Stimulated activated CD4-positive, alpha-beta T cell treated with anti-CD3 and anti-CD28 coated beads, Interleukin-4, amount 100 ng/mL, for 48 hours (primary cell): Measurements from ENCODE around the gene HID1.

ENCODE experiments used
- DNase-seq, 2 donors: peaks; one replicate each; pipeline ENCODE4 v3.0.0-alpha.2; 2020; ENCODE audit warnings: low read depth in 2 of 2

Gene HID1

DNA sequence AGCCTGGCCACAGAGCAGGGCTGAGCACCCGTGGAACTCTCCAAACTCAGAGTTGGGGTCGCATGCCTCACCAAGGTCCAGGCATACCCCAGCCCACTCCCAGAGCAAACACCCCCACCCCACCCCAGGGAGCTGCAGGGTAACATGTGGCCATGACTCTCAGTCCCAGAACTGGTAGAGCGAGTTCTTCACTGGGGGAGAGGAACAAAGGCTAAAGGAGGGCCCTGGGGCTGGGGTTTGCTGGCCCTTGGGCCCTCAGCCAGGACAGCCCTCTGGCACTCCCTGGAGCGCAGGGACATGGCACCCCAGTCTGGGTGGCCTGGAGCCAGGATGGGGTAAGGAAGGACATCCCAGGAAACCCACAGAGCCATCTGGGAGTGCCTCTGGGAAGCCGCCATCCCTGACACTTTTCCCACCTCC, 4.2 kb downstream of the HID1 start:
- no peak for DNase-seq

DNA sequence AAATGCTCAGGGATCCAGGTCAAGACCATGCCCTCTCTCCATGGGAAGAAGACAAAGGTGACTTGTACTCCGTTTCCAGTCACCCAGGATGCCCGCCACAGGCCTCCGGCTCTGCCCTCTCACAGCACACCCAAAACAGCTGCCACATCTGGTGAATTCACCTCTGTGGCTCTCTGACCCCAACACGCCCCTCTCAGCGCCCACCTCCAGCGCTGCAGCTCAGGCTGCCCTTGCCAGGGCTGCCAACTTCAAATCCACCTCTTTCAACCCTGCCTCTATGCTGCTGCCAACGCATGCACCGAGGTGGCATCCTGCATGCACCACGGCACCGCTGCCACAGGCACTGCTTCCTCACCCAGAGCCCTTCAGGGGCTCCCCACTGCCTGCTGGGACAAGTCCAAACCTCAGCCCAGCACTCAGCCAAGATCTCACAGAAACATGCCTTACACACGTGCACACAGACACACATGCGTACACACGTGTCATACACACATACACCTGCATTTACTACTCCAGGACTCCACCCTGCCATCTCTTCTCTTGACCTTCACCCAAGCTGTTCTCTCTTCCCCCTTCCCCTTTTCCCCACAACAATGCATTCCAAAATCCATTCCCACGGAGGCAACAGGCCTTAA, 7.5 kb downstream of the HID1 start:
- DNase-seq: no peak

GRCh38 chr17:74964246-74964761, 8.3 kb downstream of the HID1 start:
- DNase-seq: no peak

DNA sequence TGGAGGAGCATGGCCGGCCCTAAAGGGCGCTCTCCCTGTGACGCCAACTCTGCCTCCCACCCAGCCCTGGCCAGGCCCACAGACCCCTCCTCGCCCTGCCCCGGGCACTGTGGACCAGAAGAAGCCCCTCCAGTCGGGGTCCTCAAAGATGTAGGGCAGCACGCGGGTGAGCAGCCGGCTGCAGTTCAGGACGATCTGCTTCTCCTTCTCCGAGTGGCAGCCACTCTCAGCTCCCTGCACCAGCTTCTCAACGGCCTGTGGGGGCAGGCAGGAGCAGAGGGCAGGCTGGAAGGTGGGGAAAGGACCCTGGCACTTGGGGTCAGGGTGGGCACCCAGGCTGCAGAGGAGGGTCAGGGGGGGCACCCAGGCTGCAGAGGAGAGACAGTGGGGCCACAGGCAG, 8.9 kb downstream of the HID1 start:
- DNase-seq: no peak

DNA sequence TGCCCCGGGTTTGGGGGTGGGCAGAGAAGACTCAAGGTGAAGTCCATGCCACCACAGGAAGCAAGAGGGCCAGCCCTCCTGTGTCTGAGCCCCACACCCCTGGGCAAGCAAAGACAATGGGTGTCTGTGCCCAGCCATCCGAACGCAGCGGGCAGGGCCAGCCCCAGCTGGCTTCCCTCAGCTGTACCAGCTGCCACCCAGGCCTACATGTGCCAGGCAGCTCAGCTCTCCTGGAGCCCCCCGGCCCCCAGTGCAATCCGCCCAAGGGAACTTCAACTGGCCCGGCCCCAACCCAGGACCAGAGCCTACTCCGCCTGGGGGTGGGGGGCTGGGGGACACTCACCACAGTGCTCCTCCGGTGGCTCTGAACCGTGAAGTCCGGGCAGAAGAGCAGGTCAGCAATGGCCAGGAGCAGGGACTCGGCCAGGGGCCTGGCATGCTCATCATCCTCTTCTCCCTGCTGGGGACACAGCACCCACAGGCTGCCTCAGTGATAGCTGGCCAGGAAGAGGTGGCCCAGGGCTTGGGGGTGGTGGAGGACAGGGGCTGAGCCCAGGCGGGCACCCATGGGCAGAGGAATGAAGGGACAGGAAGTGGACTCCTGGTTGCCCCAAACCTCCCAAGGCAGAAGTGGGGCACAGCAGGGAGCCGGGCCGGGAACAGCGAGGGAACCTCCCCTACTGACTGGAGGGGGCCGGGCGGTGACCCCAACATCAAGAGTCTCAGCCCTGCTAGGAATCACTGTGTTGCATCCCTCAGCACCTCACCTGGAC, 9.8 kb downstream of the HID1 start:
- no peak for DNase-seq

GRCh38 chr17:74961657-74962350, 10.8 kb downstream of the HID1 start:
- peak; percentile 79 to 90 for DNase-seq

- peak; percentile 46 to 52 for DNase-seq
Observed at GRCh38 chr17:74960570-74961342, 11.8 kb downstream of the HID1 start.

DNA sequence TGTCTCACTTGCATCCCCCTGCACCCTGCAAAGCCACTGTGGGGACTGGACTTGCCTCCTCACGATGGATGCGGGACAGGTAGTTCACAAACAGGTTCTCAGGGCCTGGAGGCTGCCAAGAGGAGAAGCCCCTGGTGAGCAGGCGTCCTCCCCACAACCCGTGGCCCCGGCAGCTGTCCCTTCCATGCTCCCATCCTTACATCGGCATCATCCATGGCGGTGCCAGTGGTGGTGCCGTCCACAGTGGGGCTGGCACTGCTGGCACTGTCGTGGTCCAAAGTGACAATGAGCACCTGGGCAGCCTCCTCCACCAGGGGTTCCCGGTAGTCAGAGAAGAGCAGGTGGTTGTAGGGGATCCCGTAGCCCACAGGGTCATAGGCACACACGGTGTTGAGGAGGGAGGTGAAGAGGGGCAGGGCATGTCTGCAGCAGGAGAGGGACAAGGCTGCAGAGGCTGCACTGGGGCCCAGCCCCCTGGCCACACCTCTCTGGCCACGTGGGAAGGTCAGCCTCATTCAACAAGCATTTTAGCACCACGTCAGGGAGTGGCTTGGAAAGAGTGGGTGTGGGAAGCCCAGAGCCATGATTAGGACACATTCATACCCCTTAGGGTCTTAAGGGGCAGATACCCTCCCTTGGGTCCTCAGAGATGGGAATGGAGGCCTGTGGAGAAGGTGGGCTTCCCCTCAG, 12.6 kb downstream of the HID1 start:
- no peak for DNase-seq

DNA sequence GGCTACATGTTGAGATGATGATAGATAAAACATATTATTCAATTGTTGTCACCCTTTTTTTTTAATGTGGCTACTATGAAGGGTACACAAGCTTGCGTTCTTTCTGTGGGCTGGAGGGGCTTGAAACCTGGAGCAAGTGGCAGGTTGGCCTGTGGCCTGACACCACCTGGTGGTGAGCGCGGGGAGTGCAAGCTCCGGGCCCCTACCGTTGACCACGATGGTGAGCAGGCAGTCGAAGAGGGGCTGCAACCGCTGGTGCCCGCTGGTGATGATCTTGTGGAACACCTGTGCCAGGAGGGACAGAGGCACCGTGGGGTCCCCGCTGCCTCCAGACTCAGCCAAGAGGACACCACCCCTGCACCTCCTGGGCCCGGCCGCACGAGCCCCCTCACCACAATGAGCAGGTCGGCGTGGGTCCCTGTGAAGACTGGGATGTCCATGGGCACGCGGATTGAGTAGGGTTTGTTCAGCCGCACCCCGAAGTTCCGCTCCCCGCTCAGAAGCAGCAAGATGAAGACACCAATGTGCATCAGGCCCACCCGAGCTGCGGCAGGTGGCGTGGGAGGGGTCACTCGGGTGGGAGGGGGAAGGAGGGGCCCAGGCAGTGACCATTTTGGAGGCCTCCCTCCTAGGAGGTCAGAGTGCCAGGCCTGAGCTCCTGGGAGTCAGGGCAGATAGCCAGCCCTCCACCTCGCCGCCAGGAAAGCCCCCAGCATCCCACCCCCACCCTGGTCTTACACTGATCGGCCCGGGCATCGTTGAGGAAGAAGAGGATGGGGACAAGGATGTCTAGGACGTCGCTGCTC, 14.4 kb downstream of the HID1 start:
- DNase-seq: peak; percentile 77 to 88

- no peak for DNase-seq
Observed at GRCh38 chr17:74956093-74956492, 16.5 kb downstream of the HID1 start.

GRCh38 chr17:74954665-74955421, 17.7 kb downstream of the HID1 start:
- no peak for DNase-seq

GRCh38 chr17:74954115-74954514, 18.4 kb downstream of the HID1 start:
- no peak for DNase-seq

DNA sequence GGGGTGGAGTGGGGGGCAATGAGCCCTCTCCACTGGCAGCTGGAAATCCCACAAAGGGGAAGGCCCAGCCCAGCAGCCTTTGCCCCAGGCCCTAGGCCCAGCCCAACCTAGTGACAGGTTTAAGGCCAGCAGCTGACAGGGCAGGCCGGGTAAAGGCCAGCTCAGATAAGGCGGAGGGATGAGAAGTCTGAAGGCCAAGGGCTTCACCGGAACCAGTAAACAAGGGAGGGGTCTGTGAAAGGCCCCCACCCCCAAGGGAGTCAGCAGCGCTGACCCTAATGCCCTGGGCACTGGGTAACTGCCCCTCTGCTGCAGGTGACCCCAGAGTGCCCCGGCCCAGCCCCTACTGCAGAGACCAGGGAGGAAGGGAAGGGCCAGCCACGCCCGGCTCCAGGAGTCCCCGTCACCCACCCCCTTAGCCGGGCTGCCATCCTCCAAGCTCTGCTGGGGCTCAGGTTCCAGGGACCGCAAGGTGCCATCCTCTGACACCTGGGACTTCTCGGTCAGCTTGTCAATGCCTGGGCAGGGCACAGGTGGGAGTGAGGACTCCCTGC, 19.3 kb downstream of the HID1 start:
- no peak for DNase-seq

GRCh38 chr17:74952431-74953133, 20.0 kb downstream of the HID1 start:
- no peak for DNase-seq

GRCh38 chr17:74951680-74952421, 20.7 kb downstream of the HID1 start:
- DNase-seq: no peak

GRCh38 chr17:74951065-74951464, 21.5 kb downstream of the HID1 start:
- DNase-seq: no peak

DNA sequence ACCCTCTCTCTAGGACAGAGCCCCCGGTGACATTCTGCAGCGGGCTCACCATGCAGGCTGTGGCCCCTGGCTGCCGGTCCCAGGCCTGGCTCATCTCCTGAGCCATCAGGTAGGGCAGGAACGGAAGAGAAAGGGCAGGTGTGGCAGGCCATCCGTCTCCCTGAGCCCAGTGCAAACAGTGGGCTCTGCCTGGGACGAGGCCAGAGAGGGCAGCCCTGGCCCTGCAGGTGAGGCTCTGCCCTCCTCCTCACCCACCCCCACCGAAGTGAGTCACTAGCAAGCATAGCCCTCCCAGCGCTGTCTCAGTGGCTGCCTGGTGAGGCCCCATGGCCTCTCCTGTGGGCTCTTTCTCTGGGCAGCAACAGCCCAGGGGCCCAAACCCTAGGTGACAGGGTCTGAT, 22.4 kb downstream of the HID1 start:
- no peak for DNase-seq
